DMS153 treated with DMSO at 0.1 percent for 48 hours (cell line): ENCODE data around the gene TK2.
"Not testable (repeated sequence)": the region's sequence is repeated elsewhere in the genome, so short reads cannot be mapped to it uniquely, and the experiment has no call there.

Source experiments
- DNase-seq: peaks from one replicate; lab custom pipeline; 2025; ENCODE audit not compliant: unreplicated experiment; lab: John Stamatoyannopoulos, UW

The TK2 gene

GRCh38 chr16:66521252-66521713 is 28.6 kb downstream of the TK2 start:
- no peak for DNase-seq

- DNase-seq: no peak
These were observed 29.3 kb downstream of the TK2 start for GRCh38 chr16:66520406-66521170.

- no peak for DNase-seq
These were observed 30.2 kb downstream of the TK2 start for GRCh38 chr16:66519482-66520373.

GRCh38 chr16:66517586-66518263 is 32.2 kb downstream of the TK2 start:
- no peak for DNase-seq

GRCh38 chr16:66516808-66517585 is 32.9 kb downstream of the TK2 start:
- DNase-seq: peak; percentile 90

GRCh38 chr16:66516509-66516807 is 33.5 kb downstream of the TK2 start:
- DNase-seq: no peak

- DNase-seq: no peak
These were observed 34.1 kb downstream of the TK2 start for GRCh38 chr16:66515596-66516508.

GRCh38 chr16:66514980-66515595 is 34.8 kb downstream of the TK2 start:
- not testable (repeated sequence) for DNase-seq

GRCh38 chr16:66514391-66514790 is 35.5 kb downstream of the TK2 start:
- DNase-seq: not testable (repeated sequence)

GRCh38 chr16:66513111-66513723 is 36.7 kb downstream of the TK2 start:
- no peak for DNase-seq

GRCh38 chr16:66512272-66513110 is 37.4 kb downstream of the TK2 start:
- DNase-seq: no peak

- no peak for DNase-seq
These were observed 38.2 kb downstream of the TK2 start for GRCh38 chr16:66511602-66512271.

GRCh38 chr16:66510711-66511601 is 39.0 kb downstream of the TK2 start:
- DNase-seq: peak; percentile 11

GRCh38 chr16:66510298-66510697 is 39.6 kb downstream of the TK2 start:
- no peak for DNase-seq

- no peak for DNase-seq
These were observed 40.3 kb downstream of the TK2 start for GRCh38 chr16:66509576-66509975.

GRCh38 chr16:66508914-66509496 is 40.9 kb downstream of the TK2 start:
- no peak for DNase-seq
